Testis (tissue), 3 donors: Measurements from ENCODE around the gene PGM2. TPM values are rescaled to one million over a fixed set of nuclear protein-coding genes. Genes with fewer than 3 reads are reported as not detected.

Experiments used
- DNase-seq: peaks from one replicate; pipeline ENCODE4 v3.0.0-alpha.2; 2019
- H3K27ac ChIP-seq, 2 donors: fragments of 200-600 bp; sonication (generic); one replicate each; pipeline ENCODE4 v1.5.1; 2019
- H3K27me3 ChIP-seq: fragments of 200-600 bp; sonication (generic); one replicate; pipeline ENCODE4 v1.5.1; 2019
- H3K36me3 ChIP-seq: fragments of 200-600 bp; sonication (generic); one replicate; pipeline ENCODE4 v1.5.1; 2017; ENCODE audit warnings: low read depth; ENCODE audit errors: missing control alignments
- H3K4me1 ChIP-seq: fragments of 200-600 bp; sonication (generic); one replicate; pipeline ENCODE4 v1.5.1; 2019
- H3K4me3 ChIP-seq, 2 donors: fragments of 200-600 bp; sonication (generic); one replicate each; pipeline ENCODE4 v1.5.1; 2017 to 2019
- H3K9me3 ChIP-seq: fragments of 200-600 bp; sonication (generic); one replicate; pipeline ENCODE4 v1.5.1; 2017
- CTCF ChIP-seq, 3 experiments: fragments of 450-650 bp in 2 of 3; fragments of 200-600 bp in 1 of 3; sonication (generic) in 1 of 3; IDR thresholded peaks; one replicate each; pipeline ENCODE4 v1.5.1; 2016 to 2019; ENCODE audit warnings: antibody characterized with exemption in 3 of 3, mild to moderate bottlenecking in 2 of 3, moderate library complexity in 1 of 3
- POLR2A ChIP-seq: fragments of 450-650 bp; IDR thresholded peaks from one replicate; pipeline ENCODE4 v1.6.1; 2017; ENCODE audit warnings: antibody characterized with exemption, mild to moderate bottlenecking, moderate library complexity
- WGBS, 2 donors: methylation state at CpG; one replicate each; pipeline ENCODE4 v1.1.5; 2018; 5-methylcytosine and 5-hydroxymethylcytosine counted together
- intact Hi-C: fragments of 100-400 bp; cut with DNase I; formaldehyde crosslinking; loops from one replicate; pipeline ENCODE4 v1.15.1; 2023; ENCODE audit warnings: low total_unique reads
- polyA plus RNA-seq: library from polyadenylated mRNA; stranded (reverse); fragments of 350-450 nt; fragmentation: Illumina TruSeq; extraction: RNeasy Lipid Tissue Mini Kit (QIAGEN cat#74804); gene quantifications from one replicate; pipeline ENCODE4 v1.2.3, GENCODE V29; 2014; ENCODE audit warnings: low read depth, low replicate concordance; ENCODE audit not compliant: insufficient read depth
- total RNA-seq, 2 donors: library from RNA; depleted of rRNA; stranded (reverse); fragments of >200 nt; gene quantifications; one replicate each; pipeline ENCODE4 v1.2.3, GENCODE V29; 2016

The PGM2 gene
- total and polyA plus RNA-seq, 3 donors from 2014 or later = 12.9 to 29.1 (median 27.0) TPM

- no peak overlapping the region for H3K4me3 ChIP-seq
- WGBS, 2 donors = 66 to 69% methylated on average over 5 of the region's 5 CpGs
- H3K27ac ChIP-seq = no peak overlapping the region
- H3K36me3 ChIP-seq = no peaks in the 10 kb centered on the region
- H3K4me1 ChIP-seq = no peaks in the 10 kb centered on the region
- intact Hi-C loops = no loop called here
- no peak for DNase-seq
- TF ChIP-seq POLR2A = no peak
- no peak for TF ChIP-seq CTCF (IDR thresholded peaks at IDR 0.05)
- no peaks in the 10 kb centered on the region for H3K27me3 ChIP-seq
- H3K9me3 ChIP-seq = no peaks in the 10 kb centered on the region
Observed at GRCh38 chr4:37847311-37847884, 20.9 kb downstream of the PGM2 start.

- no peak for DNase-seq
- Histone ChIP-seq H3K27ac (no peak overlapping the region), H3K4me1 (no peaks in the 10 kb centered on the region), H3K9me3 (no peaks in the 10 kb centered on the region), H3K4me3 (no peak overlapping the region), H3K36me3 (no peaks in the 10 kb centered on the region), H3K27me3 (no peaks in the 10 kb centered on the region)
- TF ChIP-seq POLR2A (no peak), CTCF (IDR thresholded peaks at IDR 0.05) (no peak)
- WGBS, 2 donors = 69 to 82% methylated on average over 2 of the region's 2 CpGs
- intact Hi-C loops = no loop called here
Observed at GRCh38 chr4:37852376-37852775, 25.9 kb downstream of the PGM2 start.

- no peaks in the 10 kb centered on the region for H3K36me3 ChIP-seq
- TF ChIP-seq POLR2A = no peak
- no peak for TF ChIP-seq CTCF (IDR thresholded peaks at IDR 0.05)
- no peak overlapping the region for H3K4me3 ChIP-seq
Observed at GRCh38 chr4:37858112-37858511, 31.6 kb downstream of the PGM2 start.

GRCh38 chr4:37858872-37859271 is 32.4 kb downstream of the PGM2 start:
- no peak for DNase-seq
- no peaks in the 10 kb centered on the region for H3K36me3 ChIP-seq
- H3K9me3 ChIP-seq = no peaks in the 10 kb centered on the region
- no peak overlapping the region for H3K27ac ChIP-seq
- no peaks in the 10 kb centered on the region for H3K4me1 ChIP-seq
- intact Hi-C loops = no loop called here
- H3K27me3 ChIP-seq = no peaks in the 10 kb centered on the region
- no peak overlapping the region for H3K4me3 ChIP-seq
- TF ChIP-seq POLR2A (no peak), CTCF (IDR thresholded peaks at IDR 0.05) (no peak)

More at GRCh38 chr4:37858112-37858511, 31.6 kb downstream of the PGM2 start:
- DNase-seq = no peak
- intact Hi-C loops = no loop called here
- 80 to 87% methylated on average over 4 of the region's 4 CpGs for WGBS, 2 donors
- Histone ChIP-seq H3K4me1 (no peaks in the 10 kb centered on the region), H3K9me3 (no peaks in the 10 kb centered on the region), H3K27me3 (no peaks in the 10 kb centered on the region), H3K27ac (no peak overlapping the region)

- no peak overlapping the region for H3K4me3 ChIP-seq
- no peaks in the 10 kb centered on the region for H3K36me3 ChIP-seq
- no peaks in the 10 kb centered on the region for H3K27me3 ChIP-seq
- no peak overlapping the region for H3K27ac ChIP-seq
- no peak for TF ChIP-seq POLR2A
- TF ChIP-seq CTCF (IDR thresholded peaks at IDR 0.05) = no peak
- 89 to 91% methylated on average over 1 of the region's 1 CpG for WGBS, 2 donors
- no peaks in the 10 kb centered on the region for H3K4me1 ChIP-seq
- no peaks in the 10 kb centered on the region for H3K9me3 ChIP-seq
- intact Hi-C loops = no loop called here
- no peak for DNase-seq
Observed at GRCh38 chr4:37860266-37860665, 33.8 kb downstream of the PGM2 start.
